ENCODE data around the gene ASB7.
"Not testable (repeated sequence)": the region's sequence is repeated elsewhere in the genome, so short reads cannot be mapped to it uniquely, and the experiment has no call there.

The ASB7 gene, protein sequence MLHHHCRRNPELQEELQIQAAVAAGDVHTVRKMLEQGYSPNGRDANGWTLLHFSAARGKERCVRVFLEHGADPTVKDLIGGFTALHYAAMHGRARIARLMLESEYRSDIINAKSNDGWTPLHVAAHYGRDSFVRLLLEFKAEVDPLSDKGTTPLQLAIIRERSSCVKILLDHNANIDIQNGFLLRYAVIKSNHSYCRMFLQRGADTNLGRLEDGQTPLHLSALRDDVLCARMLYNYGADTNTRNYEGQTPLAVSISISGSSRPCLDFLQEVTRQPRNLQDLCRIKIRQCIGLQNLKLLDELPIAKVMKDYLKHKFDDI

GRCh38 chr15:100602064-100602822 lies at the start of gene ASB7, which contains the start of gene LINS1:
Gene ASB7, plus strand, starts transcription at chr15:100602589. Its CDS starts 9,628 bp downstream, at chr15:100612217.
Gene LINS1, minus strand, starts transcription at chr15:100602184. Its CDS starts 21,342 bp downstream, at chr15:100580842.
- peak; percentile 99 for DNase-seq

DNA sequence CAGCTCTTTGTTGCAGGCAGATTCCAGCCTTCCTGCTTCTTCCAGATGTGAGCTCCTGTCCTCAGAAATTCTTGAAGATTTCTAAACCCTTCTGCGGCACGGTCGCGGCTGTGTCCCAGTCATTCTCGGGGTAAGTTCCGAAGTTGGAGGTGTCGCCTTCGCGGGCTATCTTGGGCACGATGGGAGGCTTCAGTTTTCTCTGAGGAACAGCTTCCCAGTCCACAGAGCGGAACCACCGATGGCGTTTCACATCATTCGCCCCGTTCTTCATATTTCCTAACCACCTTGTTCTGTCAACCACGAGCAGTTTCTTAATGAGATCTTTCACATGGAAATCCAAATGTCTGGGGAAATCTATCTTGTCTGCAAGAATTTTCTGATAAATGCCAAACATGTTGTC lies 48.9 kb upstream of the ASB7 start:
- no peak for DNase-seq

GRCh38 chr15:100558771-100559254 lies 43.6 kb upstream of the ASB7 start:
- DNase-seq = no peak

DNA sequence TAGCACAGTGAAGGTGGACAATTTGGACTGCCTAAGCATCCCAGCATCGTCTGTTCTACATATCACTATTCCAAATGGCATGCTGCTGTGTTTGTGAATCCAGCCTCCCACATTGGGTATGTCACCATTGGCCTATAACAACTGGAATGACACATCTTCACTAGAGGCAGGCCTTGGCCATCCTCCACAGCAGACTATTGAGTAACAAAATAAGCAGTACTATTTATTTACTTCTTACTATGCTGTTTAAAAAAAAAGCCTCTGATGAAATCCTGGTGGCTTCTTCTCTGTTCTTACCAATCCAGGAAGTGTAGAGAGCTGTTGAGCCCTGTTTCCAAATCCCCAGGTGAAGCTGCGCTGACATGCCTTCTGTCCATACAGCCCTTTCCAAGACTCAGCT lies 43.1 kb upstream of the ASB7 start:
- DNase-seq = no peak

DNA sequence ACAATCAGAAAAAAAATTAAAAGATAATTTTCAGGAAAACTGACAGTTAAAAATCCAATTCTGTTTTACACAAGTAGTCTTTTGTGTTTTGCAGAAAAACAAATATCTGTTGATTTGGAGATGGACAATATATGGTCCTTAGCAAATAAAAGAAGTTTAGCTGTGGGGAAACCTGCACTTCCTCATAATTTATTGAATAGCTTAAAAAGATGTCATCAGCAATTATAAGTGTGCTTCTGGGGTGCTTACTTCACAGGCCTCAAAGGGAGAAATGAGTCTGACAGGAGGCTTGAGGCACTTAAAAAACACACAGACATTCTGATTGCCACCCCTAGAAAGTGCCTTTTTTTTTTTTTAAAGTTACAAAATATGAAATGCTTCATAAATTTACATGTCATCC lies 42.1 kb upstream of the ASB7 start:
- DNase-seq = no peak

DNA sequence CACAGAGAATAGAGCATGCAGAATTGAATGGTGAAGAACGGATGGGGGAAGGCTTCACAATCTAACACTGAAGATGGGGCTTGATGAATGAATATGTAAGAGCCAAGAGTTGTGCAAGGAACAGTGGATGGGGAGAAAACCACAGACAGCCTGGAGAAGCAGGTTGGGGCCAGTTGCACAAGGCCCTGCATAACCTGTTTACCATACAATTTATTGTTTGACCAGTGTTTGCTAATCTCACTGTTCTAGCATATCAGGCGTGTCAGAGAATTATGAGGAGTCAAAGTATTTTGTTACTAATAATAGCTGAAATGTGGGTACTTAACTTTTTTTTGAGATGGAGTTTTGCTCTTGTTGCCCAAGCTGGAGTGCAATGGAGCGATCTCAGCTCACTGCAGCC lies 36.8 kb upstream of the ASB7 start:
- no peak for DNase-seq

GRCh38 chr15:100566850-100567628 lies 35.4 kb upstream of the ASB7 start:
- no peak for DNase-seq

- DNase-seq = no peak
Observed at GRCh38 chr15:100569391-100569790, 33.0 kb upstream of the ASB7 start.

DNA sequence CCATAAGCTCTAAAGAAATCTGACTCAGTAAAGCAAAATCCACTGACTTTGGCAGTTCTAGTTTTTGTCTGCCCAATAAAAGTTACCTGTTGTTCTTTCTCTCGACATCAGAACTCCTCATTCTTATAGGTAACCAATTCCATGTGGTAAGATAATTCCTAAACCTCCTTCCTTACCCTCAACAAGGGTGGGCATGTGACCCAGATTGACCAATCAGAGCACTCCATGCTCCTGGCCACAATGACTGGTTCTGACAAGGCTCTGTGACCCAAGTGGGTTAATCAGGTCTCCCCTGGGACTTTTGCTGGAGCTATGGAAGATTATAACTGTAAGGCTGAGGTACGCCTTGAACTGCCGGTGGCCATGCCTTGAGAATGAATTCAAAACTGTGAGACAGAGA lies 32.1 kb upstream of the ASB7 start:
- DNase-seq = no peak

- DNase-seq = no peak
Observed at GRCh38 chr15:100570735-100571313, 31.6 kb upstream of the ASB7 start.

GRCh38 chr15:100571592-100572167 lies 30.7 kb upstream of the ASB7 start:
- no peak for DNase-seq

GRCh38 chr15:100572362-100572983 lies 29.9 kb upstream of the ASB7 start:
- DNase-seq = peak; percentile 17

DNA sequence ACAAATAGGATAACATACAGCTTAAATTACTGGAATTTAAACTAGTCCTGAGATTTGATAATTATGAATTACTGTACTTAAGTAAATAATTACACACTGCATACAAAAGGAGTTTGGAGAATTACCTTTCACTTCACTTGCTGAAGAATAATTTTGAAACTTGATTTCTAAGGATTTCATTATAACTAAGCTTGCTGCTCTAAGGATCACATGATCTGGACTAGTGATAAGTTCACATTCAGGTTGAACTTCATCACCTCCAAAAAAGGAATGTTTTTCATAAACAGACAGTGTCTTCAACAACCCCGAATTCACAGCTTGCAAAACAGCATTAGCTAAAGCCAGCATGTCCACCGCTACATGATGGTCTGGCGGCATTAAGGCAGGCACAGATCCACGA lies 28.9 kb upstream of the ASB7 start:
- no peak for DNase-seq

- no peak for DNase-seq
Observed at GRCh38 chr15:100580414-100580813, 22.0 kb upstream of the ASB7 start.

GRCh38 chr15:100588638-100589242 lies 13.6 kb upstream of the ASB7 start:
- DNase-seq = no peak

DNA sequence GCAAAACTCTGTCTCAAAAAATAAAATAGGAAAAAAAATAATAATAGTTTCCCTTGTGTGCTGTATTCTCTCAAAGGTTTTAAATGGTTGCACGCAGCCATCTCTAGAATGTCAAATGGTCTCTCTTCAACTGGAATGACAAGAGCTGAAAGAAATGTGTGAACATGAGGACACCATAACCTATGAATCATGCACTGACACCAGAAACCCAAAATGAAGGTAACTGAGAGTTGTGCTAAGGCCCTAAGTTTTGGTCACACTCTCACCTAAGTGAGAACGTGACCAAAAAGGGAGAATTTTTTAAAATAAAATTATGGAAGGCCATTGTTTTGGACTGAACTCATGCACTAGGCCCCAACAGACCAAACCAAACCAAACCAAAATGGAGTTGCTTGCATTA lies 11.2 kb upstream of the ASB7 start:
- DNase-seq = not testable (repeated sequence)

GRCh38 chr15:100591835-100592234 lies 10.6 kb upstream of the ASB7 start:
- DNase-seq = no peak

- DNase-seq = no peak
Observed at GRCh38 chr15:100592898-100593297, 9.5 kb upstream of the ASB7 start.

DNA sequence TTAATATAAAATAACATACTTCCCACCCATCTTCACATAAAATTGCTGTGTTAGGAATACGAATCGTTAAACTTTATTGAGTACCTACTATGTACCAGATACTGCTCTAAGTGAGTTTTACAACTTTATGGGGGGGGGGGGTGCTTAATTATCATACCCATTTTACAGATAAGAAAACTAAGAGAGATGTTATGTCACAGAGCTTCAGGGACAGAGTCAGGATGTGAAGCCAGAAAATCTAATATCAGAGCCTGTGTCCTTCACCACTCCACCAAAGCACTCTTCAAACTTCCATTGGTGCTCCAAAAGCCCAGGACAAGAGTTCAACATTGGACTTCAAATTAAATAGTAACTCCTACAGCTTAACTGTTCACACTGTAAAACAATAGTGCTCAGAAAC lies 9.0 kb upstream of the ASB7 start:
- DNase-seq = no peak

GRCh38 chr15:100595964-100596363 lies 6.4 kb upstream of the ASB7 start:
- no peak for DNase-seq

- DNase-seq = peak; percentile 53
Observed at GRCh38 chr15:100596792-100597191, 5.6 kb upstream of the ASB7 start.

GRCh38 chr15:100597862-100598261 lies 4.5 kb upstream of the ASB7 start:
- no peak for DNase-seq

Measured in kidney glomerular epithelial cell (primary cell).